Measurements from ENCODE around the gene C12orf50.
"Not testable (repeated sequence)": the region's sequence is repeated elsewhere in the genome, so short reads cannot be mapped to it uniquely, and the experiment has no call there.

The C12orf50 gene

GRCh38 chr12:88029093-88029665 is at the start of gene C12orf50:
Gene C12orf50, minus strand, starts transcription at chr12:88029401. Its CDS starts 2,439 bp downstream, at chr12:88026962.
- DNase-seq = no peak

GRCh38 chr12:88067301-88067700 is 38.1 kb upstream of the C12orf50 start:
- DNase-seq = no peak

GRCh38 chr12:88063375-88063774 is 34.2 kb upstream of the C12orf50 start:
- DNase-seq = no peak

- no peak for DNase-seq
Measured at GRCh38 chr12:88062474-88062873, 33.3 kb upstream of the C12orf50 start.

- DNase-seq = no peak
Measured at GRCh38 chr12:88058719-88059077, 29.5 kb upstream of the C12orf50 start.

- DNase-seq = no peak
Measured at GRCh38 chr12:88057994-88058718, 29.0 kb upstream of the C12orf50 start.

GRCh38 chr12:88056571-88056970 is 27.4 kb upstream of the C12orf50 start:
- DNase-seq = no peak

- DNase-seq = peak; percentile 14
Measured at GRCh38 chr12:88052686-88053085, 23.5 kb upstream of the C12orf50 start.

- no peak for DNase-seq
Measured at GRCh38 chr12:88044035-88044434, 14.8 kb upstream of the C12orf50 start.

GRCh38 chr12:88037770-88038169 is 8.6 kb upstream of the C12orf50 start:
- DNase-seq = no peak

- peak; percentile 30 for DNase-seq
Measured at GRCh38 chr12:88036353-88036965, 7.3 kb upstream of the C12orf50 start.

- no peak for DNase-seq
Measured at GRCh38 chr12:88035907-88036289, 6.7 kb upstream of the C12orf50 start.

GRCh38 chr12:88035271-88035906 is 6.2 kb upstream of the C12orf50 start:
- DNase-seq = peak; percentile 94

- DNase-seq = not testable (repeated sequence)
Measured at GRCh38 chr12:88031161-88031560, 2.0 kb upstream of the C12orf50 start.

- no peak for DNase-seq
Measured at GRCh38 chr12:88026196-88026595, 3.0 kb downstream of the C12orf50 start.

GRCh38 chr12:88017964-88018363 is 11.2 kb downstream of the C12orf50 start:
- no peak for DNase-seq

GRCh38 chr12:88015825-88016224 is 13.4 kb downstream of the C12orf50 start:
- no peak for DNase-seq

GRCh38 chr12:88011755-88012154 is 17.4 kb downstream of the C12orf50 start:
- no peak for DNase-seq

- no peak for DNase-seq
Measured at GRCh38 chr12:88006351-88006750, 22.9 kb downstream of the C12orf50 start.

- no peak for DNase-seq
Measured at GRCh38 chr12:88001327-88001726, 27.9 kb downstream of the C12orf50 start.

GRCh38 chr12:87995581-87996178 is 33.5 kb downstream of the C12orf50 start:
- peak; percentile 58 for DNase-seq

GRCh38 chr12:87991483-87991882 is 37.7 kb downstream of the C12orf50 start:
- DNase-seq = no peak

GRCh38 chr12:87988534-87988933 is 40.7 kb downstream of the C12orf50 start:
- DNase-seq = no peak

Data from activated CD4-positive, alpha-beta T cell treated with anti-CD3 and anti-CD28 coated beads, Interleukin-2, Interleukin-6, amounts not matched to agents 100 ng/mL and 50 ng/mL, durations not matched to agents 16 hours and 8 hours (primary cell).